Endothelial cell of hepatic sinusoid (primary cell): ENCODE data around the gene SCN1A.

Experiments used
- in situ Hi-C: cut with HindIII; loops from 2 replicates; pipeline ENCODE4 v1.10.0; 2017; ENCODE audit warnings: low sequenced_read_pairs

The SCN1A gene

GRCh38 chr2:166084301-166084700 lies 43.5 kb downstream of the SCN1A start:
- in situ Hi-C loops: no loop called here

GRCh38 chr2:166082736-166083135 lies 45.1 kb downstream of the SCN1A start:
- in situ Hi-C loops: no loop called here

DNA sequence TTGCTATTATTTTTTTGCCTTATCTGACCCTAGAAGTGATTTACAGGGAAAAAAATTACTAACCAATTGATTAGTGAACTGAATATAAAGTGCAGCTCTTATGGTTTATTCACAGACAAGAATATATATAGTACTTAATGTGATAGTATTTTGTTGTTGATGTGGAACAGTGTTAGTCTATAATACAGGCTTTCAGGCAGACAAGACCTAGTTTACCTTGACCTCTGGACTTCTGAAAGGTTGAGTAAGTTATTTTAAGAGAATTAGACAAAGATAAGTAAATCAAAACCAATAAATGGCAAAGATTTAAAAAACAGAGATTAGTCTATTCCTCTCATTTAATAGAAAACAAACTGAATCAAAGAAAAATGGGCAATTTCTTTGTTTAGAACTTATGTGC lies 46.0 kb downstream of the SCN1A start:
- in situ Hi-C loops: no loop called here

GRCh38 chr2:166081131-166081632 lies 46.6 kb downstream of the SCN1A start:
- in situ Hi-C loops: no loop called here

DNA sequence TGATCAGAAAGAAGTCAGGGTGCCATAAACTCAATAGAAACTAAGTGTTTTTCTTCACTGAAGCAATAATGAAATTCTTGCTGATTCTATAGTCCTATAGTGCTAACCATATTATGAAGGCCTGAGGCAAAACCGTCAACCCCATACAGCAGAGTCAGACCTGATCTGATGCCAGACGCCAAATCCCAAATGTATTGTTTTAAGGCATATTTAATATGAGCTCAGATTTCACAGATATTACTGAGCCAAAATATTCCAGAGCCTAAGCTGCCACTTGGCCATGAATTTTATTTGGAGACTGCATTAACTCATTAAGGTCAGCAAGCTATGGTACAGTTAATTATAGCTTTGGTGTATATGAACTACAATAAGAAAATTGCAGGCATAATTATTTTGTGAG lies 53.4 kb downstream of the SCN1A start:
- in situ Hi-C loops: no loop called here

GRCh38 chr2:166074011-166074410 lies 53.8 kb downstream of the SCN1A start:
- in situ Hi-C loops: no loop called here

DNA sequence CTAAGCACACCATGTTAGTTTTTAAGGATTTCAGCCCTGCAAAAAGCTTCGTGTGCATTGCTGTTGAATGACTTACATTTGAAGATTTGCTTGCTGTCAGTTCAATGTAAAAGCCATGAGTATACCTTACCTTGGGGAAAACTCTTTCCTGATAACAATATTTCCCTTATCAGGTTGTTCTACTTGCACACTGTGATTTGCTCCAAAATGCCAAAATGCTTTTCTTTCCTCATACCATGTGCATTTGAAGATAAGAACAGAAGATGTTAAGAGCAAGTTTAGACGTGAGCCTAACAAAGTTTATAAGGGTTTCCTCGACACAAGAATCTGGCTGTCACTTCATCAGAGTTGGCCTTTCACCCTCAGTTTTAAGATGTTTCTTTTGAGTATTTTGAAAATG lies 57.6 kb downstream of the SCN1A start:
- in situ Hi-C loops: no loop called here

DNA sequence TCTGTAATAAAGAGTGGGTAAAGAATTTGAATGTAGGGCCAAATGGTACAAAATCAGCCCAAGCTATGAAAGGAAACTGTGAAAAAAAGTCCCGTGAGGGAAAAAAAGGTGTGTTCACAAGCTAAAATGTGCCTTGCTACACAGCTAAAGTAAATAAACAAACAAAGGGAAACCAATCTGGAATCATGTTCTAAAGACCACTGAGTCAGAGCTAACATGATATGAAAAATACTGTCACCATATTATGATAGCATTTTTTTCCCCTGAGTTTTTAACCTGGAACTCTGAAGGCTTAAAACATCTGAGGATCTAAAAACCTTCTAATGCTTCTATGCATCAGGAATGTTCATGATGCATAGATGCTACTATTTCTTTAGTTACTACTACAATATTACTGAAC lies 58.8 kb downstream of the SCN1A start:
- in situ Hi-C loops: loop anchor here (5.0 kb wide), 1 partner anchor 72 kb away; no protein-coding TSS in a partner anchor

- in situ Hi-C loops: loop anchor here (5.0 kb wide), 1 partner anchor 70 kb away; no protein-coding TSS in a partner anchor
Observed at GRCh38 chr2:166067229-166067628, 60.6 kb downstream of the SCN1A start.

GRCh38 chr2:166060191-166060590 lies 67.6 kb downstream of the SCN1A start:
- in situ Hi-C loops: no loop called here

GRCh38 chr2:166057370-166058164 lies 70.3 kb downstream of the SCN1A start:
- in situ Hi-C loops: no loop called here

DNA sequence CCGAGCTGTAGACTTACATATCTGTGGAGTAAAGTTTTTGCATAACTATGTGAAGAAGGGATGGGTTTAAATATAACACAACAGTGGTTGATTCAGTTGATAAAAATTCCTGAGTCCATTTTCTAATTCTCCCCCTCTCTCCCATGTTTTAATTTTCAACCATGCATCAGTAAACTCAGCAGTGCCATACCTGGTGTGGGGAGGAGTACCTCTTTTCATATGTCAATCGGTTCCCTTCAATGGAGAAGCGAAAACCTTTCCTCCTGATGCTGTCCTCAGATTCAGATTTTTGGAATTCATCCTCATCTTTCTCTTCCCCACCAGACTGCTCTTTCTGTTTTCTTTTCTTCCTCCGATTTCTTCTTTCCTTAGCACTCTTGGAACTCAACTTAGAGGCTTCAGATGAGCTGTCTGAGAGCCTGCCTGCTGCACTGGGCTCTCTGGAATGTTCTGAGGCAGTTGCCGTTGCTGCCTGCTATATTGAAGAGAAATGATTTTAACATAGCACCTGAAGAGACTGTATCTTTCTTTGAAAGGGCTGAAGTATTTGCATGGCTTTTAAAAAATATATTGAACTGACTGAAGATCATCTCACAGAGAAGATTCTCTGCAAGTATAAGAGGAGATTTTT lies 82.9 kb downstream of the SCN1A start:
- in situ Hi-C loops: no loop called here

DNA sequence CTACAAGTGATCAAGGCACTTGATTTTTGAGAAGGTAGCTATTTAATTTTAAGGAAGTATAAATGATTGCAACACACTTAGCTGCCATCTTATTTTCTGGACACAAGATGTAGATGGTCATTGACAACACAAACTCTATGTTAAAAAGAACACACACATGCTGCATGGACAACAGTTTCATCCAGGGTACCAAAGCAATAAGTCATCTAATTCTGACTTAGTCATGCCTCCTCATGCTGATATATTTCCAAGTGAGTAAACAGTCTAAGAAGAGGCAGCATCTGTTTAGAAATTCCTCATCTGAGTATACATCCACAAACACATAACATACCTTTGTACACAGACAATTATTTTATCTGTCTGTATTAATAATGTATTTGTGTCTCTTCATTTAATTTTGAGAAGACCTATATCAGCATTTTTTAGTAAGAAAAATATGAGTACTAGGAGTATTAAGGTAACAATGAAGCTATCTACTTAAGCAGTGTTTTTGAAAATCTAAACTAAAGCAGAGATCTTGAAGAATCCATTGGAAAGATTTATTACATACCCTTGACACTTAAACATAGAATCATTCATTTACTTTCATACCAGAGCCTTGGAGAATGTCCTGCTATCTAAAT lies 84.9 kb downstream of the SCN1A start:
- in situ Hi-C loops: no loop called here

- in situ Hi-C loops: no loop called here
Observed at GRCh38 chr2:166042356-166042755, 85.5 kb downstream of the SCN1A start.

- in situ Hi-C loops: no loop called here
Observed at GRCh38 chr2:166041613-166042012, 86.2 kb downstream of the SCN1A start.

- in situ Hi-C loops: loop anchor here (5.0 kb wide), 1 partner anchor 70 kb away; no protein-coding TSS in a partner anchor
Observed at GRCh38 chr2:166032361-166032760, 95.5 kb downstream of the SCN1A start.

DNA sequence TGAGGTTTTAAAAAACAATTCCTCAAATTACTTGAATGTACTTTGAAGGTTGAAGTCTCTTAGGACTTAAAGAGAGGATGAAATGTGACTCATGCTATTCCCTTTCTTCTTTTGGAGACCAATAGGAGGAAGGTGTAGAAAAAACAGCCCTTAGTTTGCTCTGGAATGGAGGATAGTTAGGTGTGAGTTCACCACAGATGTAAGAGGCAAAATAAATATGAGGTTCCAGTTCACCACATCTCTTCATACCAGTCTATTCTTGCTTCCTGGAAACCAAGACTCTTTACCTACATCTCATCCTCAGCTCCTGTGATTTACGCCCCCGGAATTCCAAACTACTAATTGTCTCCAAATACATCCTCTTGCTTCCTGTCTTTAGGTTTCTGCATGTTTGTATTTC lies 96.8 kb downstream of the SCN1A start:
- in situ Hi-C loops: loop anchor here (5.0 kb wide), 1 partner anchor 69 kb away; no protein-coding TSS in a partner anchor

DNA sequence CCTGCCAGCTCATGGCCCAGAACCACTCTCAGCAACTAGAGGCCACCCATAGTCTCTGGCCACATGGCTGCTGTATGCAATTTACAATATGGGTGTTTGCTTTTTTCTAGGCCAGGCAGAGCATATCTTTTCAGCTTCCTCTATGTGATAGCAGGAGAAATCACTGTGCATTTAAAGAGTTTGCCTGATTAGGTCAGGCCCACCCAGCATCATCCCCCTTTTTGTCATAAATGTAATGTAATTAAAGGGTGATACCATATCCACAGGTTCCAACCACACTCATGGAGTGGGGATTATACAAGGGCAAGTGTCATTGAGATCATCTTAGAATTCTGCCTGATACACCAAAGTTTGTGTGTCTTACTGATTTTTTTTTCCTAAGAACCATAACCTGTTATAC lies 102.5 kb downstream of the SCN1A start:
- in situ Hi-C loops: no loop called here

DNA sequence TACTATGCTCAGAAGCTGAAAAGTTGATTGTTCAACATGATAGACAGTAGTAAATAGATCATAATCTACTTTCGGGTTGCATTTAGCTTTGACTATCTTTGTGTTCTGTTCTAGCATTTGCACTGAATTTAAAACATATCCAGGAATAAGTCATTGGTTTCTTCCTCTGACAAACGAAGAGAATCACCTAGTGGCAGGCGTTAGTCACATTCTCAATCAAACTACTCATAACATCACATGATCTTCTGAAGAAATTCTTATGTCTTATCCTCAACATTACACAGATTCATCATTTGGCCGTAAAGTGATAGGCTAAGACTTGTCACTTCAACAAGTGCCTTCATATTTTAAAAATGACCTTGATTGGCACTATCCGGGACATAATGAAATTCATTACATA lies 110.6 kb downstream of the SCN1A start:
- in situ Hi-C loops: no loop called here

DNA sequence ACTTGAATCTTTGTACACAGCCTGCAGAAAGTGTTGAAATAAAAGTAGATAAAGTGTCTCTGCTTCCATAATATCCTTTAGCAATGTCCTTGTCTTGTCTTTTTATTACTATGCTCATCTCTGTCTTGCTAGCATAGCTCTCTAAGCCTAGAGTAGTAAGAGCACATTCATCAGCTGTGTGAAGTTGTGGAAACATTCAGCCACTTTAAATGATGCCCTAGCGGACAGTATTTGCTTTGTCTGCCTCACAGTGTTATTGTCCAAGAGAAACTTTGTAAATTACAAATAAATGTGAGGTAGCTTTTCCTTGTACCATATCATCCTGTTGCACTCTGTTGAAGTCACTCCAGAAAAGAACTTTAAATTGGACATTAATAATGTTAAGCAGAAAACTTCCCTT lies 113.9 kb downstream of the SCN1A start:
- in situ Hi-C loops: no loop called here

DNA sequence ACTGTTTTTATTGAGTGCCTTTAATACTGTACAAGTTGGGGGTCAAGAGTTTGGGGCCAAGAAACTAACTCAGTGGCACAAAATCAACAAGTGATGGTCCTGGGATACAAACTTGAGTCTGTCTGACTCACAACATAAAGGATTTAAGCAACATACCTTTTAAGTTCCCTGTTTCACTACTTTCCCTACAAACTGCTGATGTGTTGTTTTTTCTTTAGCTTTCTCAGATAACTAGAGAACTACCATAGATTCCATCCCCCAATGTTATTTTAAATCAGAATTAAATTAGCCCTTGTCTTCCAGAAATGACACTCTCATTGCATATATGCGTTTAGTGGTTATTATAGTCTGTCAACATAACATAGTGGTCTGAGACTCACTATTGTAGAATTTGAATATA lies 116.2 kb downstream of the SCN1A start:
- in situ Hi-C loops: no loop called here

- in situ Hi-C loops: no loop called here
Observed at GRCh38 chr2:166000401-166000800, 127.4 kb downstream of the SCN1A start.
